Adrenal gland (tissue), 5 donors: ENCODE data around the gene ZBTB40.

Experiments
- CTCF ChIP-seq, 6 experiments: fragments of 450-650 bp in 4 of 6; fragments of 200-600 bp in 2 of 6; sonication (generic) in 1 of 6; IDR thresholded peaks; 1 replicate in 5 of 6; 2 replicates in 1 of 6; pipeline versions ENCODE4 v1.5.1 to v1.8.0; 2016 to 2021; ENCODE audit warnings: antibody characterized with exemption in 6 of 6, mild to moderate bottlenecking in 2 of 6, moderate library complexity in 1 of 6
- POLR2A ChIP-seq, 2 donors: fragments of 450-650 bp; IDR thresholded peaks; one replicate each; pipeline ENCODE4 v1.6.1; 2017; ENCODE audit warnings: antibody characterized with exemption in 2 of 2, mild to moderate bottlenecking in 2 of 2, moderate library complexity in 1 of 2
- donor health status: DM: no; HTN: no; CAD: no.

- TF ChIP-seq CTCF (IDR thresholded peaks at IDR 0.05) (no peak), POLR2A (IDR thresholded peaks at IDR 0.05) (no peak)
Measured at GRCh38 chr1:22525646-22526045, 74.0 kb downstream of the ZBTB40 start.
